Frontal cortex (tissue), 4 donors: ENCODE data around the gene SCFD2. TPM values are rescaled to one million over a fixed set of nuclear protein-coding genes. Genes with fewer than 3 reads are reported as not detected.
A peak's percentile ranks its signal among the peaks of the same experiment; 100 is the strongest.

ENCODE experiments used
- DNase-seq, 2 donors: peaks; one replicate each; pipeline ENCODE4 v3.0.0; 2012; ENCODE audit warnings: low spot score in 2 of 2
- FAIRE-seq: peaks from 2 replicates; lab custom pipeline; 2012; peaks lifted over from hg19 to GRCh38; lab: Jason Lieb, UNC
- total RNA-seq: library from RNA; depleted of rRNA; stranded (reverse); fragments of >200 nt; gene quantifications from one replicate; pipeline ENCODE4 v1.2.3, GENCODE V29; 2014
- donor health status: control.
- donor health status: control.
- donor health status: control.

The SCFD2 gene
- total RNA-seq, 1 donor from 2014 or later: 17.5 TPM

DNA sequence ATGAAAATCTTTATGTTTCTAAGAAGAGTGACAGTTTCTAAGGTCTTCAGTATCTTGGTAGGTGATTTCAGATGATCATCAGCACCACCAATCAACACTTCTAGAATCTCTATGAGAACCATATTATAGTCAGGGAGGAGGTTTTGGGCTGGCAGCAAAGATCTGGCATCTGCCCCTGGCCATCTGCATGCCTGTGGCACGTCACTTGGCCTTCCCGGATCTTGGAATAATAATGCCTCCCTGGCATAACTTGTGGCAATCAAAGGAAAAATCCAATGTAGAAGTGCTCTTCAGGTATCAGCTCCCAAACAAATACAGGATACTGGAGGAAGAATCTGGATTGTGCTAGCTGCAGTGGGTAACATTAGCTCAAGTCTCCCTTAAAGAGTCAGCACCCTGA is 446.4 kb downstream of the SCFD2 start:
- no peak for DNase-seq
- FAIRE-seq: no peak

DNA sequence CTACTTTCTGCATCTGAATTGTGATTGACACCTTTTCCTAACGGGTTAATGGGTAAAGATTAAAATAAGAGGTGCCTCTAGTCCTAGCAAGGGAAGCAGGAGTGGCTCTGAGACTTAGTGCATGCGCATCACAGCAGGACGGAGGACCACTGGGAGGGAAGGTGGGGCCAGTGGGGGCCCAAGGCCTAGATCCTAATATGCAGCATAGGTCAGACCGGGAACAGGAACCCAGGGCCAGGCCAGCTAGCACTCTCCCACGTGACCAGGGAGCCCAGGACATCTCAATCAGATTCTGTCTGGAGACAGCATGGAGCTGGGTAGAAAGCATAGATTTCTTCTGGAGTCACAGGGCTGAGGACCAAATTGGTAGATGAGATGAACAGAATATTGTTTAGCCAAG is 448.0 kb downstream of the SCFD2 start:
- FAIRE-seq (no peak), DNase-seq (no peak)

DNA sequence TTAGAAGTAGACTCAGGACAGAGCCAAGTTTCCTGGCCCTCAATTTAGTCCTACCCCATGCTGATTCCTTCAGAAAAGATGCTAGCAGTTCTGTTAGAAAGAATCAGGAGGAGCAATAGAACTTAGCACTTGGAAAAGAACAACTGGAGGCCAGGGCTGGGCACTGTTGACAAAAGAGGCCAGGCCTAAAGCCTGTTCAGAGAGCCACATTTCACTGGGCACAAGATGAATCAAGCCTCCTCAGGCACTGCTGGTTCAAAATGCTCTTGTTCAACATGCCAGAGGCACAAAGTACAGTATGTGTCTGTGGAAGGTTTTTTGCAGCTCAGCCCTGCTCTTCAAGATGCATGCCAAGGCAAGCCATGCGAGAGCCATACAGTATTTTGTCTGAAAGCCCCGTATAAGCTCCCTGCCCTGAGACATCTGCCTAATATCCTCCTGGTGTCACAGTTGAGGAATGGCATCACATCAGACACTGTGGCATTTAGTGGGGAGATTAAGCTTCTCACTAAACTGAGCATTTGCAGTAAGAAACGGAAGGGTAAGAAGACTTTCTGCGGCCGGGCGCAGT is 450.0 kb downstream of the SCFD2 start:
- no peak for FAIRE-seq
- DNase-seq: no peak

DNA sequence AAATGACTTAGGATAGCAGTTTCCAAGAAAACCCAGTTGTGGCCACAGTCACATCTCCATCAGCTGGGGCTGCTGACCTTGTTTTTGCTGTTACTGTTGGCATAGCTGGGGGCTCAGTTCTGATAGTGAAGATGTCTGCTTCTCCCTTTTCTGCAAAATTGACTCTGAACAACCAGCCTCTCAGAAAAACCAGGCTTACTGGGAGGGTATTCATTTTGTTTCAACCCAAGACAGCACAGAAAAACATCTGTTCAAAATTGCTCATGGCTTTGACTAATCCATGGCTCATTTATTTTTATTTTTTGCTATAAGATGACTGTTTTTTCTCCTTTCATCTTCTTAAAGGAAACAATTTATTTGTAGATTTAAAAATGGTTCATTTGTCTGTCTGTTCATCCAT is 450.7 kb downstream of the SCFD2 start:
- no peak for DNase-seq
- no peak for FAIRE-seq

GRCh38 chr4:52914051-52914605 is 451.7 kb downstream of the SCFD2 start:
- DNase-seq (no peak), FAIRE-seq (no peak)

DNA sequence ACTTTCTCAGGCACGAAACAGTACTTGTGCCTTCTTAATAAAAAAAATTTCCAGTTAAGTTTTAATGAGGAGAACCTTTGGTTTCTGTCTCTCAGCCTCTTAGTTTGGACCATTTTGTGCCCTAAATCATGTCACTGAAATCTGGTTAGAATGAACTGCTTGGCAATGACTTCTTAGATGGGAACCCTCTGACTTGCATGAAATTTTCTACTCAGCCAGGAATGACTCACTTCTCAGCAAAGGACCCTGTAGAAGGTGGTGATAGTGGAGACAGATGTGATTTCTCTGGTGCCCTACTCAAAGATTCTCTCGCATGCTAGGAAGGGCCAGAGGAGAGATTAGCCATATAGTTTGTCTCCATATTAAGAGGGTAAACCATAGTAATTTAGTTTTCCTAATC is 453.3 kb downstream of the SCFD2 start:
- FAIRE-seq: no peak
- DNase-seq: no peak

DNA sequence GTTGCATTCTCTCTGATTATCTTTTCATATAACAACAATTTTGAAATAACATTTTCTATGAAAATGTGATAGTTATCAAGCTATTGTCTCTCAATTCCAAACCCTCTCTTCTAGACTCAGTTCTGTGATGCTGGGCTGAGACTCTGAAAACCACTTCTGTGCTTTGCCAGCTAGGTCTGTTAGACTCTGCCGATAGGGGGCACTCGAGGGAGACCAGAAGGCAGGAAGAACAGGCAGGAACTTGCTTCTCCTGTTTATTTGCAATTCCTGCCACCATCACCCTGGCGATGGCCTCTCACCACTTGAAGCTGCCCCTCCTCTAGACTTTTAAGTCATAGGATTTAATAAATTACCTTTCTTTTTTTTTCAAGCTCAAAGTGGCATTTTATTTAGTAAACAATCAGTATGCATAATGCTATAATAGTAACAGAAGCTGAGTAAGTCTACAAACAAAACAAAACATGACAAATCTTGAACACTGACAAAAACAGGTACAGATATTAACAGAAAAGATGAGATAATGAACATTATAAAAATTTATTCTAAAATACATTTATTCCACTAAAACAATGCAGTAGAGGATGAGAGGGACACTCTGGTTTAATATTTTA is 454.1 kb downstream of the SCFD2 start:
- FAIRE-seq (no peak), DNase-seq (peak in 1 of 2 donors; percentile 19)

DNA sequence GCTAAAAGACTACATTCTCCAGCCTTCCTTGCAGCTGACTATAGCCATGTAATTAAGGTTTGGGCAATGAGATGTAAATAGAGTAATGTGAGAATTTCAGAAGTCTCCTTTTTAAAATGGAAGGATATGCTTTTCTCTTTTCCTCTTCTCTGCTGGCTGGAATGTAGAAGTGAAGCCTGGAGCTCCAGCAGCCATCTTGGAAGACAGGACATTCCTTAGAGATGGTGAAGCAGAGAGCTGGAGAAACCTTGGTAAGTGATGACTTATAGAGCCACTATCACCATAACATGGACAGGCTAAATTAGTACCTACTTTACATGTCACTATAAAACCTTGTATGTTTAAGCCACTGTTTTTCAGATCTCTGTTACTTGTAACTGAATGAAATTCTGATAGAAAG is 455.7 kb downstream of the SCFD2 start:
- DNase-seq: no peak
- FAIRE-seq: no peak

GRCh38 chr4:52907510-52907909 is 458.4 kb downstream of the SCFD2 start:
- FAIRE-seq (no peak), DNase-seq (no peak)

- FAIRE-seq (no peak), DNase-seq (no peak)
These were observed 461.4 kb downstream of the SCFD2 start for GRCh38 chr4:52904421-52904820.

- DNase-seq: no peak
- FAIRE-seq: no peak
These were observed 462.6 kb downstream of the SCFD2 start for GRCh38 chr4:52903273-52903672.

GRCh38 chr4:52894443-52894842 is 471.4 kb downstream of the SCFD2 start:
- DNase-seq: no peak
- FAIRE-seq: no peak

DNA sequence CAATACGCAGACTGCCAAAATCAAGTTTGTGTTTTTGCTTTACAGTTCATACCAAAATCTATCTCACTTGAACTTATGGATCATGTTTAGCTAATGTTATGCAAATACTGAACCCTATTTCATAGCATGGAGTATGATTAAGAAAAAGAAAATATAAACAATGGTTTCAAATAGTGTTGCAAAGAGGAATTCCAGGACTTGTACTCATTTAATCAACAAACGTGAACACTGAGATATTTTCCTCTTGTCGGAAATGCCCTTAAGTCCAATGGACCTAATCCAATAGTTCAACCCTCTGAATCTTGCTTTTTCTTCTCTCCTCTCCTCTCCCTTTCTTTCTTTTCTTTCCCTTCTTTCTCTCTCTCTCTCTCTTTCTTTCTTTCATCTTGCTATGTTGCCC is 473.0 kb downstream of the SCFD2 start:
- FAIRE-seq (no peak), DNase-seq (no peak)

DNA sequence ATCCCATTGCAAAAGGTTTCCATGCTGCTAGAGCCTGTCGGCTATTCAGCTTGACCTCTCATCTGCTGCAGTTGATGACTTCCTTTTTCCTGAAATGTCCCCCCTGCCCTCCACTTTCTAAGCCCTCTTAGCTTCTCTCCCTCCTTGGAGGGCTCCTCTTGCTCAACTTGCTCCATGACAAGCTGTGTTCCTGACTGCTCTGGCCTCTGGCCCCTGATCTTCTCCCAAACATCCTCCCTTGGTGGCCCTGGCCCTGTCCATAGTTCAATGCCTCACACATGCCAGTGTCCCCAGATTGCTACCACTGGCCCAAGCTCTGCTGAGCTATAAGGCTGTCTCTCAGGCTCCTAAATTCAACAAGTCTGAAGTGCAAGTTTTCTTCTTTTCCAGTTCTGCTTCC is 474.1 kb downstream of the SCFD2 start:
- FAIRE-seq: no peak
- no peak for DNase-seq

DNA sequence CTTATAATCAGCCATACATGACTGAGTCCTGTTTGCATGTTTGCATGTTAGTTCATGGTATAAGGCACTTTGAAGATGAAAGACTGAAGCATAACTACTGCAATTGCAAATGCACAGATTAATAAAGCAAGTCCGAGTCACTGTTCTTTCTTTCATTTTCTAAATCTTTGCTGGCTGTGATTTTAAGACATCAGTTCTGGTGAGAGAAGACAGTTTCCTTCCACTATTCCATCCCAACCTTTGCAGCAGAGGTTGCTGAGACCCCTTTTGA is 475.4 kb downstream of the SCFD2 start:
- DNase-seq (no peak), FAIRE-seq (no peak)

DNA sequence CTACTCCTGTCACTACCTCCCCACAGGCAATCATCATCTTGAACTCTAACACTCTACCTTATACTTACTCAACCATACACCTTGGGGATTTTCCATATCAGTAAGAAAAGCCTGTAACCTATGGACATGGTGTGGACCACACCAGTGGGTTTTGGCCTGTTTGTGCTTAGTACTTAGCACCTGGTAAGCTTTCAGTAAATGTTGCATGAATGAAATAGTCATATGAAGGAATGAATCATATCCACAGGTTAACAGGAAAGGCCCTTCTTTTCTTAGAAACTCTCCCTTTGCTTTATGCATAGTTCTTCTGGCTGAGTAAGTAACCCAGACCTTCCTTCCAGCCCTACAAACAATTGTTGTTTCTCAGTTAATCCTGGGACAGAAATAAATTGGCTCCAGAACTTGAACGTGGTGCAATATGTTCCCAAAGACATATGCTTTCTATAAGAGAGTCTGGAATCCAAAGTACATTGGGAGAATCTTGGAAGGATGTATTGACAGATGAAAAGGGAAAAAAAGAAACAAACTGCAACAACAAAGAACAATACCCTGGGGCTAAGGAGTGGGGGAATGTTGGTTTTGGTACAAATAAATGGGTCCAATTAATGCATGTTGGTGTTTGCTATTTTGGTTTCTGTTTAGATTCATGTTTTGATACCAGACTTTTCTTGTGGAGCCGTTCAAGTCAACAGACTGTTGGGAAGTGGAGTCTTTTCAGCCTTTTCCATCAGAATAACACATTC is 475.9 kb downstream of the SCFD2 start:
- FAIRE-seq (no peak), DNase-seq (no peak)

DNA sequence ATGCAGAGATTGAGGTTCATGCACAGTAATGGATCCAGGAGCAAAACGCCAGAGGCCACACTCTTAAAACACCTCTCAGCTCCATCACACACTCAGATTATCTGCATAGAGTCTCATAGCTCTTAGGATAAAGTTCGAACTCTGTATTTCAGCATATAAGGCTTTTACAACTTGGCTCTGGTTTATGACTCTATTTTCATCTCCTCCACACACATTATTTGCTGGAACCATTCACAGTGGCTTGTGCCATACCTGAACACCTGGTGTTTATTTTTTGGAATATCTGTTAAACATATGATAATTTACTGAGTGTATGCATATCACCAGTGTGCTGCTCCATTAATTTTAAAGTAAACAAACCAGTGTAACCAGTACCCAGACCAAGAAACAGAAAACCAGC is 476.5 kb downstream of the SCFD2 start:
- FAIRE-seq (no peak), DNase-seq (no peak)

DNA sequence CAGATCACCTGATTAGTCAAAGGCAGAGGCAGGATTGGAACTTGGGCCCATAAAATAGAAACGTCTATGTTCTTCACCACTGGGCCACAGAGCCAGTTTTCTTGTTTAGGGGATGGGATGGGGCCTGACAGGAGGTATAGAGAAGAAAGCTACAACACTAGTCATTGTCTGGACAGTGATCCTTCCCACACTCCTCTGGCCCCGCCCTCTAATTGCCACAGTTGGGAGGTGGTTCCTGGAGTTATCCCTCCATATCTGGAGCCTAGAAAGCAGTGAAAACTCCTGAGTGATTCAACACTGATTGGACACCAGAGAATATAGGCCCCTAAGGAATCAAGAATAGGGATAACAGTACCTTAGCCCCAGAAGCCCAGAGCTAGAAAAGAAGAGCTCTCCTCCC is 480.9 kb downstream of the SCFD2 start:
- no peak for FAIRE-seq
- DNase-seq: no peak

DNA sequence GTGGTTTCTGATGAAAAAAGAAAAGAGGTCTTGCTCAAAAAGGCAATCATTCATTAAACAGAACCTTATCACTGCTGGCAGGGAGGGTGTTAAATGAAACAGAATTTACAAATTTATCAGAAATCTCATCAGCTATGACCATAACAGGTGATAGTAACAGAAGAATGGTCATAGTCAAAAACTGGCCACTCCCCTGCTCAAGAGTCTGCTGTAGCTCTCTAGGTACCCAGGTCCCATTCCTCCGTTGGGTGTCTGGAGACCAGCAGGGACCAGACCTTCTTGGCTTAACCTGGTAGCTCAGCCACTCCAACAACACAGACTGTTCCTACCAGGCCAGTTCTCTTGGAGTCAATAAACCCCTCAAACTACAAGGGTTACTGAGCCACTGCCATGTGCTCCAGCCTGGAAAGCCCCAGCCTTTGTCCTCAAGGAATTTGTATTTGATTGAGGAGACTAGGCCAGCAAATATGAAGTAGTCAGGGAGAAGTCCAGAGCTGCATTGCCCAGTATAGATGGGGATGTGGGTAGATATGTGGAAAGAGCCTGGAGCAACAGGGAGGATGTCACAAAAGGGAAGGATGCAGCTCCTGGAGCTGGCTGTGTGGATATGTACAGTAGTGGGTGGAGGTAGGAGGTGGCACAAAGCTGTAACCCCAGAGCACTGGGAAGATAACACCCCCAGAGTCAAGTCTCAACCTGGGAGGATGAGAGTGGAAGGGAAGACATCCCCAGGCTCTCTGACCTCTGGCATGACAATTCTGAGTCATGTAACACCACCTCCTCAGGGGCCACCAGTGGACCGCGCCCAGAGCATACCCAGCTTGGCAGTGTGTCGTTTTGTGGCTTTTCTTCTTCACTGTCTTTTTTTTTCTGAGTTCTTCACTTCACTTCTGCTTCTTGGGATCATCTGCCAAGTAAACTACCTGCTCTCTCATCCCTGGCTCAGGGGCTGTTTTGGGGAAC is 481.9 kb downstream of the SCFD2 start:
- no peak for DNase-seq
- no peak for FAIRE-seq

DNA sequence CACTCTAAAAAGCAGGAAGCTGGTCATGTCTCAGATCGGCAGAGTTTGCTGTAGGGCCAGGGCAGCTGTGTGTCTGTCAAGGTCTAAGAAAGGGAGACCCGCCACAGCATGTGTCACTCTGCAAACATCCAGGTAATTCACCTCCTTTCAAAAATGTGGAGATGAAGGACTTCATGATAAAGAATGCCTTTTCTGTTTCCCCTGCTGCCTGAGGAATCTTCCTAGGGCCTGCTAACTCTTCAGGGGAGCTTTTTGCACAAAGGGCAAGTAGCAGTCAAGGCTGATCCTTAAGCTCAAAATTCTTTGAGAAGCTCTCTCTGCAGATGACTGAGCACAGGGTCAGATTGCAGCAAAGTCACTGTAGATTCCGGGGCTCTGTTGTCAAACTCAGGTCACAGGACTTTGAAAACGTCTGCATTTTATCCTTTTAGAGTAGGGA is 482.7 kb downstream of the SCFD2 start:
- DNase-seq (no peak), FAIRE-seq (no peak)
